Measurements from ENCODE around the gene PEX5L. TPM values are rescaled to one million over a fixed set of nuclear protein-coding genes. Genes with fewer than 3 reads are reported as not detected.
A peak's percentile ranks its signal among the peaks of the same experiment; 100 is the strongest.

Gene PEX5L
- total and polyA plus RNA-seq, 12 donors, result 0.03 to 1.1 (median 0.16) TPM; not detected in 3

- no peaks in the 10 kb centered on the region for H3K27me3 ChIP-seq
- WGBS, 4 donors, result 90 to 95% (median 93%) methylated on average over 7 to 14 of the region's 14 CpGs
- H3K27ac ChIP-seq, result no peak overlapping the region
- no peaks in the 10 kb centered on the region for H3K4me1 ChIP-seq (replicated peaks in 1 of 2)
- no peaks in the 10 kb centered on the region for H3K9me3 ChIP-seq (replicated peaks in 1 of 3)
- intact Hi-C loops (cut with DNase I), result no loop called here
- DNase-seq, result no peak
- H3K36me3 ChIP-seq (replicated peaks in 1 of 2), result no peaks in the 10 kb centered on the region
- no peak for TF ChIP-seq CTCF (IDR thresholded peaks at IDR 0.05)
- TF ChIP-seq POLR2A (IDR thresholded peaks at IDR 0.05), result no peak
- H3K4me3 ChIP-seq, result no peak overlapping the region
Measured at GRCh38 chr3:179807588-179807987, 229.1 kb downstream of the PEX5L start.

GRCh38 chr3:179806177-179806576 lies 230.6 kb downstream of the PEX5L start:
- no peak for DNase-seq
- TF ChIP-seq CTCF (IDR thresholded peaks at IDR 0.05) (no peak), POLR2A (IDR thresholded peaks at IDR 0.05) (no peak)
- H3K4me1 ChIP-seq (replicated peaks in 1 of 2), result no peaks in the 10 kb centered on the region
- H3K9me3 ChIP-seq (replicated peaks in 1 of 3), result no peaks in the 10 kb centered on the region
- H3K27me3 ChIP-seq, result no peaks in the 10 kb centered on the region
- intact Hi-C loops (cut with DNase I), result no loop called here
- no peaks in the 10 kb centered on the region for H3K36me3 ChIP-seq (replicated peaks in 1 of 2)
- no peak overlapping the region for H3K27ac ChIP-seq
- 69 to 84% (median 78%) methylated on average over 5 of the region's 5 CpGs for WGBS, 4 donors
- H3K4me3 ChIP-seq, result no peak overlapping the region

GRCh38 chr3:179801856-179802255 lies 234.9 kb downstream of the PEX5L start:
- H3K27ac ChIP-seq, result no peak overlapping the region
- TF ChIP-seq POLR2A (IDR thresholded peaks at IDR 0.05) (no peak), CTCF (IDR thresholded peaks at IDR 0.05) (no peak)
- no peaks in the 10 kb centered on the region for H3K9me3 ChIP-seq (replicated peaks in 1 of 3)
- H3K4me3 ChIP-seq, result no peak overlapping the region
- H3K4me1 ChIP-seq (replicated peaks in 1 of 2), result no peaks in the 10 kb centered on the region
- WGBS, 4 donors, result 85 to 88% (median 87%) methylated on average over 4 of the region's 4 CpGs
- intact Hi-C loops (cut with DNase I), result no loop called here
- no peaks in the 10 kb centered on the region for H3K27me3 ChIP-seq
- no peak for DNase-seq
- no peaks in the 10 kb centered on the region for H3K36me3 ChIP-seq (replicated peaks in 1 of 2)

GRCh38 chr3:179801263-179801662 lies 235.5 kb downstream of the PEX5L start:
- Histone ChIP-seq H3K9me3 (replicated peaks in 1 of 3) (no peaks in the 10 kb centered on the region), H3K4me3 (no peak overlapping the region), H3K27ac (no peak overlapping the region), H3K27me3 (no peaks in the 10 kb centered on the region), H3K4me1 (replicated peaks in 1 of 2) (no peaks in the 10 kb centered on the region), H3K36me3 (replicated peaks in 1 of 2) (no peaks in the 10 kb centered on the region)
- no peak for TF ChIP-seq POLR2A (IDR thresholded peaks at IDR 0.05)
- no peak for TF ChIP-seq CTCF (IDR thresholded peaks at IDR 0.05)
- DNase-seq, result peak in 2 of 7 donors; percentile 12 to 20
- intact Hi-C loops (cut with DNase I), result no loop called here

Measured in adrenal gland (tissue), 12 donors.